Testis (tissue), 3 donors: Measurements from ENCODE around the gene ISY1. TPM values are rescaled to one million over a fixed set of nuclear protein-coding genes. Genes with fewer than 3 reads are reported as not detected.
"Not testable (repeated sequence)": the region's sequence is repeated elsewhere in the genome, so short reads cannot be mapped to it uniquely, and the experiment has no call there.

Experiments
- DNase-seq: peaks from one replicate; pipeline ENCODE4 v3.0.0-alpha.2; 2019
- H3K27ac ChIP-seq, 2 donors: fragments of 200-600 bp; sonication (generic); one replicate each; pipeline ENCODE4 v1.5.1; 2019
- H3K27me3 ChIP-seq: fragments of 200-600 bp; sonication (generic); one replicate; pipeline ENCODE4 v1.5.1; 2019
- H3K36me3 ChIP-seq: fragments of 200-600 bp; sonication (generic); one replicate; pipeline ENCODE4 v1.5.1; 2017; ENCODE audit warnings: low read depth; ENCODE audit errors: missing control alignments
- H3K4me1 ChIP-seq: fragments of 200-600 bp; sonication (generic); one replicate; pipeline ENCODE4 v1.5.1; 2019
- H3K4me3 ChIP-seq, 2 donors: fragments of 200-600 bp; sonication (generic); one replicate each; pipeline ENCODE4 v1.5.1; 2017 to 2019
- H3K9me3 ChIP-seq: fragments of 200-600 bp; sonication (generic); one replicate; pipeline ENCODE4 v1.5.1; 2017
- POLR2A ChIP-seq: fragments of 450-650 bp; IDR thresholded peaks from one replicate; pipeline ENCODE4 v1.6.1; 2017; ENCODE audit warnings: antibody characterized with exemption, mild to moderate bottlenecking, moderate library complexity
- WGBS, 2 donors: methylation state at CpG; one replicate each; pipeline ENCODE4 v1.1.5; 2018; 5-methylcytosine and 5-hydroxymethylcytosine counted together
- intact Hi-C: fragments of 100-400 bp; cut with DNase I; formaldehyde crosslinking; loops from one replicate; pipeline ENCODE4 v1.15.1; 2023; ENCODE audit warnings: low total_unique reads
- polyA plus RNA-seq: library from polyadenylated mRNA; stranded (reverse); fragments of 350-450 nt; fragmentation: Illumina TruSeq; extraction: RNeasy Lipid Tissue Mini Kit (QIAGEN cat#74804); gene quantifications from one replicate; pipeline ENCODE4 v1.2.3, GENCODE V29; 2014; ENCODE audit warnings: low read depth, low replicate concordance; ENCODE audit not compliant: insufficient read depth
- total RNA-seq, 2 donors: library from RNA; depleted of rRNA; stranded (reverse); fragments of >200 nt; gene quantifications; one replicate each; pipeline ENCODE4 v1.2.3, GENCODE V29; 2016
- TF ChIP-seq, protein P1 (sequence below), 3 experiments: fragments of 450-650 bp in 2 of 3; fragments of 200-600 bp in 1 of 3; sonication (generic) in 1 of 3; IDR thresholded peaks; one replicate each; pipeline ENCODE4 v1.5.1; 2016 to 2019; ENCODE audit warnings: antibody characterized with exemption in 3 of 3, mild to moderate bottlenecking in 2 of 3, moderate library complexity in 1 of 3

The ISY1 gene
- total and polyA plus RNA-seq, 3 donors from 2014 or later: 19.4 to 21.0 (median 20.7) TPM

DNA sequence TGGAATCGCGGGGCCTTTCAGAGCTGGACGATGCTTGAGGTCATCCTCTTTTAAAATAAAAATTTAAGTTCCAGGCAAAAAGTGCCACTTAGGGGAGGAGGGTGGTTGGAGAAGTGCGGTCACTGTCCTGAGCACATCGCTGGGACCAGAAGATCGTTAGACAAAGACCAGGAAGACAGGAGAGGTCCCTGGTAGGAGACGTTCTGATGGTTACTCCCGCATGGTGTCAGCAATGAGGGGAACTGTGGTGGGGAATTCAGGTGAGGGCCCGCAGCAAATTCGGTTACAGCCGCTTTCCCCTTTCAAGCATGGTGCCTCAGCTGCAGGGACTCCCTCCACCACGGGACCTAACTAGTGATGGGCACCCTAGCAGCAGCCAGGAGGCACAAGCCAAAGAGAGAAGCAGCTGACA, 1.0 kb upstream of the ISY1 start:
- H3K27ac ChIP-seq: peak overlapping the region; percentile 91 to 97
- DNase-seq: no peak
- no peaks in the 10 kb centered on the region for H3K9me3 ChIP-seq
- no peaks in the 10 kb centered on the region for H3K36me3 ChIP-seq
- TF ChIP-seq POLR2A: no peak
- TF ChIP-seq, protein P1, sequence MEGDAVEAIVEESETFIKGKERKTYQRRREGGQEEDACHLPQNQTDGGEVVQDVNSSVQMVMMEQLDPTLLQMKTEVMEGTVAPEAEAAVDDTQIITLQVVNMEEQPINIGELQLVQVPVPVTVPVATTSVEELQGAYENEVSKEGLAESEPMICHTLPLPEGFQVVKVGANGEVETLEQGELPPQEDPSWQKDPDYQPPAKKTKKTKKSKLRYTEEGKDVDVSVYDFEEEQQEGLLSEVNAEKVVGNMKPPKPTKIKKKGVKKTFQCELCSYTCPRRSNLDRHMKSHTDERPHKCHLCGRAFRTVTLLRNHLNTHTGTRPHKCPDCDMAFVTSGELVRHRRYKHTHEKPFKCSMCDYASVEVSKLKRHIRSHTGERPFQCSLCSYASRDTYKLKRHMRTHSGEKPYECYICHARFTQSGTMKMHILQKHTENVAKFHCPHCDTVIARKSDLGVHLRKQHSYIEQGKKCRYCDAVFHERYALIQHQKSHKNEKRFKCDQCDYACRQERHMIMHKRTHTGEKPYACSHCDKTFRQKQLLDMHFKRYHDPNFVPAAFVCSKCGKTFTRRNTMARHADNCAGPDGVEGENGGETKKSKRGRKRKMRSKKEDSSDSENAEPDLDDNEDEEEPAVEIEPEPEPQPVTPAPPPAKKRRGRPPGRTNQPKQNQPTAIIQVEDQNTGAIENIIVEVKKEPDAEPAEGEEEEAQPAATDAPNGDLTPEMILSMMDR (IDR thresholded peaks at IDR 0.05): no peak
- no peaks in the 10 kb centered on the region for H3K27me3 ChIP-seq
- intact Hi-C loops: no loop called here
- peak overlapping the region; percentile 81 to 92 for H3K4me3 ChIP-seq
- whole genome bisulfite sequencing, 2 donors: 0 to 3% methylated on average over 12 of the region's 12 CpGs
- H3K4me1 ChIP-seq: peaks cover 19% of the 10 kb centered on the region

DNA sequence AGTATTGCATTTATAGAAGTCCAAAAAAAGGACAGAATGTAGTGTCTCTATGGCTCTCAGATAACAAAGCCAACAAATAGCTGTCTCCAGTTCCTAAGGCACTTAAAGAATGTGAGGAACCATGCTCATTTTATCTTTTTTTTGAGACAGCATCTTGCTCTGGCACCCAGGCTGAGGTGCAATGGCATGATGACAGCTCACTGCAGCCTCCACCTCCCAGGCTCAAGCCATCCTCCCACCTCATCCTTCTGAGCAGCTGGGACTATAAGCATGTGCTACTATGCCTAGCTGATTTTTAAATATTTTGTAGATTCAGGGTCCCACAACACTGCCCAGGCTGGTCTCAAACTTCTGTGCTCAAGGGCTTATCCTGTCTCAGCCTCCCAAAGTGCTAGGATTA, 16.1 kb downstream of the ISY1 start:
- intact Hi-C loops: no loop called here
- Histone ChIP-seq H3K4me1 (no peaks in the 10 kb centered on the region), H3K9me3 (no peaks in the 10 kb centered on the region), H3K27me3 (no peaks in the 10 kb centered on the region), H3K36me3 (peaks cover 5% of the 10 kb centered on the region), H3K27ac (no peak overlapping the region), H3K4me3 (no peak overlapping the region)
- no peak for DNase-seq
- TF ChIP-seq, protein P1 (IDR thresholded peaks at IDR 0.05): no peak

DNA sequence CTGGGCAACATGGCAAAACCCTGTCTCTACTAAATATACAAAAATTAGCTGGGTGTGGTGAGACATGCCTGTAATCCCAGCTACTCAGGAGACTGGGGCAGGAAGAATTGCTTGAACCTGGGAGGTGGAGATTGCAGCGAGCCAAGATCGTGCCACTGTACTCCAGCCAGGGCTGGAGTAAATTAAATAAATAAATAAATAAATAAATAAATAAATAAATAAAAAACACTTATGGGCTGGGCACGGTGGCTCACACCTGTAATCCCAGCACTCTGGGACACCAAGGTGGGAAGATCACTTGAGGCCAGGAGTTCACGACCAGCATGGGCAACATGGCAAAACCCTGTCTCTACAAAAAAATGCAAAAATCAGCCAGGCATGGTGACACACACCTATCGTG, 19.9 kb downstream of the ISY1 start:
- intact Hi-C loops, H3K27ac ChIP-seq, H3K9me3 ChIP-seq, H3K36me3 ChIP-seq, H3K4me3 ChIP-seq, H3K27me3 ChIP-seq, DNase-seq, H3K4me1 ChIP-seq: not testable (repeated sequence)
- 87 to 95% methylated on average over 5 of the region's 5 CpGs for WGBS, 2 donors

DNA sequence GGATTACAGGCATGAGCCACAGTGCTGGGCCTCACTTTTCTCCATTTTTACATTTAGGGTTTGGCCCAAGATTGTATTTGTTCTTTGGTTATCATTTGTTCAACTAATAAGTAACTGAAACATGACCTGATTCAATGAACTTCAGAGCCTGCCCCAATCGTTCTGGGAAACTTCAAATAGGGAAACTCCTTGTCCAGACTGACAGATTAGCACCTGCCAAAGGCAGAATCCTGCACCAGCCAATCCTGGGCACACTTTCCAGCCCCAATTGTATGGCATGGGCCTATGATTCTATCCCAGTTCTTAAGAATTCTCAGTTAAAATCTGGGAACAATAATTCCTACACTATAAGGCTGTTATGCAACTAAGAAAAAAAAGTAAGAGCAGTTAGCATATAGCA, 21.0 kb downstream of the ISY1 start:
- no peaks in the 10 kb centered on the region for H3K36me3 ChIP-seq
- WGBS, 2 donors: 50 to 63% methylated on average over 1 of the region's 1 CpG
- DNase-seq: no peak
- intact Hi-C loops: no loop called here
- TF ChIP-seq POLR2A: no peak
- TF ChIP-seq, protein P1 (IDR thresholded peaks at IDR 0.05): no peak
- no peak overlapping the region for H3K4me3 ChIP-seq
- no peaks in the 10 kb centered on the region for H3K4me1 ChIP-seq
- no peak overlapping the region for H3K27ac ChIP-seq
- no peaks in the 10 kb centered on the region for H3K9me3 ChIP-seq
- no peaks in the 10 kb centered on the region for H3K27me3 ChIP-seq

DNA sequence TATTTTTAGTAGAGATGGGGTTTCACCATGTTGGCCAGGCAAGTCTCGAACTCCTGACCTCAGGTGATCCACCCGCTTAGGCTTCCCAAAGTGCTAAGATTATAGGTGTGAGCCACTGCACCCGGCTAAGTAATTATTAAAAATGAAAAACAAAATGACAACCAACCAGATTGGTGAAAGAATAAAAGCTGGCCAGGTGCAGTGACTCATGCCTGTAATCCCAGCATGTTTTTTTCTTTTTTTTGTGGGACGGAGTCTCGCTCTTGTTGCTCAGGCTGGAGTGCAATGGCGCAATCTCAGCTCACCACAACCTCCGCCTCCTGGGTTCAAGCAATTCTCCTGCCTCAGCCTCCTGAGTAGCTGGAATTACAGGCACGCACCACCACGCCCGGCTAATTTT, 24.6 kb downstream of the ISY1 start:
- DNase-seq, H3K4me1 ChIP-seq, H3K36me3 ChIP-seq, H3K4me3 ChIP-seq, H3K9me3 ChIP-seq, intact Hi-C loops, H3K27ac ChIP-seq, H3K27me3 ChIP-seq: not testable (repeated sequence)
- WGBS, 2 donors: 92% methylated on average over 10 of the region's 10 CpGs

DNA sequence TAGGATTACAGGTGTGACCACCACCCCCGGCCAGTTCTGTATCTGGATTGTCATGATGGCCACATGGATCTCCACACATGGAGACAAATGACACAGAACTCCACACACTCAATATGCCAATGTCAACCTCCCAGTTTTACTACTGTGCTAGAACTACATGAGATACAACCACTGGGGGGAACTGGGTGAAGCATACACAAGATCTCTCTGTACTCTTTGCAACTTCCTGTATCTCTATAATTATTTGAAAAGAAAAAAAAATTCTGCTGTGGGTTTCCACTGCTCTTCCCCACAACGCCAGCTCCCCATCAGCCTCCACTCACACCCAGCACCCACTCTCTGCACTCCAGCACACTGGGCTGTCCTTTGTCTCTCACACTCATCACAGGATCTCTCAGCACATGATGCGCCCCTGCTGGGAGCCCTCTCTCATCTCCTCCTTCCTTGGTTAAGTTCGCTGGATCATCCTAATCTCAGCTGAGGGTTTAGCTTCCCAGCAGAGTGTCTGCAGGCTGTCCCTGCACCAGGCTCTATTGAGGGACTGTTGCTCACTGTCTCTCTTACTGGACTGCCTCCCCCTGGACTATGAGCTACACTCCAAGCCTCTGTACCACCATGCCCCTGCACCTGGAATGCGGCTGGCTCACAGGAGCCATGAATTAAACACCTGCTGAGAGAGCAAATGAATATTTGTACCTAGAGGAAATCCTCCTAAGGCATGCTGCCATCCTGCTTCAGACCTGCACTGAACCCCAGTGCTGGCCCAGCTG, 28.6 kb downstream of the ISY1 start:
- H3K27ac ChIP-seq: no peak overlapping the region
- no peaks in the 10 kb centered on the region for H3K27me3 ChIP-seq
- intact Hi-C loops: no loop called here
- H3K36me3 ChIP-seq: no peaks in the 10 kb centered on the region
- DNase-seq: no peak
- H3K4me3 ChIP-seq: no peak overlapping the region
- 88 to 92% methylated on average over 5 of the region's 5 CpGs for WGBS, 2 donors
- no peaks in the 10 kb centered on the region for H3K9me3 ChIP-seq
- TF ChIP-seq, protein P1 (IDR thresholded peaks at IDR 0.05): no peak
- H3K4me1 ChIP-seq: no peaks in the 10 kb centered on the region
